ENCODE measurements around the gene HIRA.

Gene HIRA

DNA sequence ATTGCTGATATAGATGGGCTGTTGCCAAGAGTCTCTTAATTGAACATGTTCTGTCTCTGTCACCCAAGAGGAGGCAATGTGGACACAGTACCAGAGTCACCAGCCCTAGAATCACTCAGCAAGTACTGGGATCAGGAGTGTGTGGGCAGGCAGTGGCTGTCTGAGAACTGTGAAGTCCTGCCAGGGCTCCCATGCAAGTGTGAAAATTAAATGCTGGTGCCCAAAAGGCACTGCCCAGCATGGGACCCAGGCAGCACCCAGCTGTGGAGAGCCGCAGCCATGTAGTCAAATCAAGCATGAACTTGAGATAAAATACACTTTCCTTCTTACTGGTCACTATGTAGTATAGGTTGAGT is 19.9 kb downstream of the HIRA start:
- no peak overlapping the region for H3K27ac ChIP-seq (ENCODE audit: low read length)
- H3K27me3 ChIP-seq (replicated peaks; ENCODE audit: insufficient read depth, low read length) = no peaks in the 10 kb centered on the region
- peaks cover 15% of the 10 kb centered on the region for H3K36me3 ChIP-seq (replicated peaks; ENCODE audit: insufficient read depth, low read length)
- peaks cover 99% of the 10 kb centered on the region for H3K79me2 ChIP-seq (ENCODE audit: low read length)
- TF ChIP-seq EZH2 (optimal IDR thresholded peaks at IDR 0.05; ENCODE audit: low read depth, low read length) (no peak), EZH2phosphoT487 (IDR thresholded peaks at IDR 0.05; ENCODE audit: low read length) (no peak)
- TF ChIP-seq, protein P1, sequence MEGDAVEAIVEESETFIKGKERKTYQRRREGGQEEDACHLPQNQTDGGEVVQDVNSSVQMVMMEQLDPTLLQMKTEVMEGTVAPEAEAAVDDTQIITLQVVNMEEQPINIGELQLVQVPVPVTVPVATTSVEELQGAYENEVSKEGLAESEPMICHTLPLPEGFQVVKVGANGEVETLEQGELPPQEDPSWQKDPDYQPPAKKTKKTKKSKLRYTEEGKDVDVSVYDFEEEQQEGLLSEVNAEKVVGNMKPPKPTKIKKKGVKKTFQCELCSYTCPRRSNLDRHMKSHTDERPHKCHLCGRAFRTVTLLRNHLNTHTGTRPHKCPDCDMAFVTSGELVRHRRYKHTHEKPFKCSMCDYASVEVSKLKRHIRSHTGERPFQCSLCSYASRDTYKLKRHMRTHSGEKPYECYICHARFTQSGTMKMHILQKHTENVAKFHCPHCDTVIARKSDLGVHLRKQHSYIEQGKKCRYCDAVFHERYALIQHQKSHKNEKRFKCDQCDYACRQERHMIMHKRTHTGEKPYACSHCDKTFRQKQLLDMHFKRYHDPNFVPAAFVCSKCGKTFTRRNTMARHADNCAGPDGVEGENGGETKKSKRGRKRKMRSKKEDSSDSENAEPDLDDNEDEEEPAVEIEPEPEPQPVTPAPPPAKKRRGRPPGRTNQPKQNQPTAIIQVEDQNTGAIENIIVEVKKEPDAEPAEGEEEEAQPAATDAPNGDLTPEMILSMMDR (IDR thresholded peaks at IDR 0.05; ENCODE audit: low read length) = no peak
- H2AFZ ChIP-seq (ENCODE audit: low read length) = no peak overlapping the region
- H3K4me3 ChIP-seq (ENCODE audit: low read length) = no peak overlapping the region
- no peaks in the 10 kb centered on the region; the same call in 1 of the 2 replicates for H3F3A ChIP-seq (ENCODE audit: insufficient read depth, low read length)
- H3K9ac ChIP-seq (ENCODE audit: low read length) = no peak overlapping the region
- H3K9me2 ChIP-seq (replicated peaks; ENCODE audit: insufficient read depth, low read length) = no peaks in the 10 kb centered on the region
- DNase-seq = no peak
- H3K4me2 ChIP-seq (ENCODE audit: low read depth, low read length) = no peak overlapping the region
- H3K4me1 ChIP-seq (ENCODE audit: low read length) = no peaks in the 10 kb centered on the region
- peaks cover 45% of the 10 kb centered on the region for H4K20me1 ChIP-seq (ENCODE audit: insufficient read depth, low read length)
- no peaks in the 10 kb centered on the region for H3K9me3 ChIP-seq (replicated peaks; ENCODE audit: insufficient read depth, low read length)

DNA sequence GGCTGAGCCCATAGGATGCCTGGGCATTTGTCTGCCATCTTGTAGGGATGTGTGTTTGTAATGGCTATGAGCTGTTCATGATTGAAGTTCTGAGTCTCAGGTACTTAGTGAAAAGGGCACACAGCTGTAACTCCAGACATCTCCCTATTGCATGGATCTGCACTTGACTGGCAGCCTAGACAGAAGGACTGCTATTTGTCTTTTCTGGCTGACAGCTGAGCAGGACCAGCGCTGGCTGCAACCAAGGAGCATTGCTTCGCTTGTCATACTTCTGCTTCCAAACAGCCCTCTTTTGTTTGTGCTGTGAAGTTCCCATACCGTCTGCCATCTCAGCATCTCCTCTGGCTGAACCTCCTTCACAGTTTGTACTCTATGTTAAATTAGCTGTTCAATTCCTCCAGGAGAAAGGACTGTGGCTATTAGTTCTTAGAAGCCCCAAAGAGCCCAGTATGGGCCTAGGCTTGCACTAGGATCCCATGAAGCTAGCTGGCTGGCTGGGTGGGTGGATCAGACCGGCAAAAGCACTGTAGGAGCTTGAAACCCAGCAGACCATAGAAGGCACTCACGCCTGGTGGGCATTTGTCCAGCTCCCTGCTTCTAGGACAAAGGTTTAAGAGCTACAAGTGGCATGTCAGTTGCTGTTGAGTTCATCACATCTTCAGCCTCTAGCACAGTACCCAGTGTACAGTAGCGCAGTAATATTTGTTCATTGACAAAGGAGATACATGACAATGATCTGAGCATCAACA is 20.4 kb downstream of the HIRA start:
- no peak for DNase-seq
- no peak overlapping the region for H3K27ac ChIP-seq (ENCODE audit: low read length)
- H3K4me3 ChIP-seq (ENCODE audit: low read length) = no peak overlapping the region
- H3K9ac ChIP-seq (ENCODE audit: low read length) = no peak overlapping the region
- no peak for TF ChIP-seq EZH2phosphoT487 (IDR thresholded peaks at IDR 0.05; ENCODE audit: low read length)
- no peak for TF ChIP-seq EZH2 (optimal IDR thresholded peaks at IDR 0.05; ENCODE audit: low read depth, low read length)
- TF ChIP-seq, protein P1 (IDR thresholded peaks at IDR 0.05; ENCODE audit: low read length) = no peak
- H3K79me2 ChIP-seq (ENCODE audit: low read length) = peaks cover 98% of the 10 kb centered on the region
- no peaks in the 10 kb centered on the region for H3K27me3 ChIP-seq (replicated peaks; ENCODE audit: insufficient read depth, low read length)
- no peaks in the 10 kb centered on the region for H3K4me1 ChIP-seq (ENCODE audit: low read length)
- H3K9me2 ChIP-seq (replicated peaks; ENCODE audit: insufficient read depth, low read length) = no peaks in the 10 kb centered on the region
- H4K20me1 ChIP-seq (ENCODE audit: insufficient read depth, low read length) = peaks cover 43% of the 10 kb centered on the region
- no peak overlapping the region for H3K4me2 ChIP-seq (ENCODE audit: low read depth, low read length)
- no peaks in the 10 kb centered on the region; the same call in 1 of the 2 replicates for H3F3A ChIP-seq (ENCODE audit: insufficient read depth, low read length)
- H3K9me3 ChIP-seq (replicated peaks; ENCODE audit: insufficient read depth, low read length) = no peaks in the 10 kb centered on the region
- H3K36me3 ChIP-seq (replicated peaks; ENCODE audit: insufficient read depth, low read length) = peaks cover 15% of the 10 kb centered on the region
- H2AFZ ChIP-seq (ENCODE audit: low read length) = no peak overlapping the region

DNA sequence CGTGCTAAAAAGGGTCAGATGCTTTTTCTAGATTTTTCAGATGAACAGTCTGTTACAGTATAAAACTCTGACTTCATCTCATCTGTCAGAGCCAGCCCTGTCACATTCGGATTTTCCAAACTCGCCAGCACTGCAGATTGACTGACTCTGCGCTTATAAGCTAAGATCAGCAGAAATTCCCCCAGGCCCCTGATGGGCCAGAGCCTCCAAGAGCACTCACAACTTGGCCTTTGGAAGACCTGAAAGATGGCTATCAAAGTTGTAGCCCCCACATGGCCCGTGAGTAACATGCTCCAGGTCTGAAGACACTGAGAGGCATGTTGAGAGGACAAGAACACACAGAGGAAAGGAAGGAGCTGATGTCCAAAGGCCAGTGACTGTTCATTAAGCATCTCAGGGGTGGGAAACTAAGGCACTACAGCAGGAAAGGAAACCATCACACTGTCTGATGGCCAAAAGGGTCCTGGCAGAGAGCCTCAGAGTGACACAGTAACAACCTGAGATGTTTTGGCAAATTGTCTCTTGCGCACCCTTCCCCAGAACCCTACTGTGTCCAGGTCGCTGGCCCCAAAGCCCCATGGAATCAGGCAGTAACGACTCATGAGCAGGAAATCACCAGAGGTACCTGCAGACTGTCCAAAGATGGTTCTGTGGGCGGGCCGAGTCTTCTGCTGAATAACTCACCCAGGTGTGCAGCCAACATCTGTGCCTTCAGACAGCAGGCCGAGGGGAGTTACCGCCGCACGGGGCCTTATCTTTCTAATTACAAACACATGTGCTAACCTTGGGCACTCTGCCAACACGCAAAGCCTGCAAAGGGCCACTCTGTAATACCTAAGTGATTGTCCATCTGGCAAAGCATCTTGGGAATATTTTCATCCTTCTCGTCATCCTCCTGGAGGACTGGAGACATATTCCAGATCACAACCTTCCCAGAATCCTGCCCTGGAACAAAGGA is 23.6 kb downstream of the HIRA start:
- H3K36me3 ChIP-seq (replicated peaks; ENCODE audit: insufficient read depth, low read length) = peaks cover 15% of the 10 kb centered on the region

More for the DNA sequence above, 23.6 kb downstream of the HIRA start:
- no peaks in the 10 kb centered on the region for H3K4me1 ChIP-seq (ENCODE audit: low read length)
- no peak for DNase-seq
- H2AFZ ChIP-seq (ENCODE audit: low read length) = no peak overlapping the region
- H3K9me2 ChIP-seq (replicated peaks; ENCODE audit: insufficient read depth, low read length) = no peaks in the 10 kb centered on the region
- no peaks in the 10 kb centered on the region for H3K27me3 ChIP-seq (replicated peaks; ENCODE audit: insufficient read depth, low read length)
- H3K9ac ChIP-seq (ENCODE audit: low read length) = no peak overlapping the region
- peaks cover 77% of the 10 kb centered on the region for H3K79me2 ChIP-seq (ENCODE audit: low read length)
- H4K20me1 ChIP-seq (ENCODE audit: insufficient read depth, low read length) = peaks cover 23% of the 10 kb centered on the region
- no peaks in the 10 kb centered on the region for H3K9me3 ChIP-seq (replicated peaks; ENCODE audit: insufficient read depth, low read length)
- H3F3A ChIP-seq (ENCODE audit: insufficient read depth, low read length) = no peaks in the 10 kb centered on the region
- TF ChIP-seq EZH2 (optimal IDR thresholded peaks at IDR 0.05; ENCODE audit: low read depth, low read length) (no peak), EZH2phosphoT487 (IDR thresholded peaks at IDR 0.05; ENCODE audit: low read length) (no peak)
- TF ChIP-seq, protein P1 (IDR thresholded peaks at IDR 0.05; ENCODE audit: low read length) = no peak
- H3K27ac ChIP-seq (ENCODE audit: low read length) = no peak overlapping the region
- H3K4me3 ChIP-seq (ENCODE audit: low read length) = no peak overlapping the region
- no peak overlapping the region for H3K4me2 ChIP-seq (ENCODE audit: low read depth, low read length)
